Mesenteric fat pad (tissue), 1 donor: ENCODE results near the gene BOK. TPM values are rescaled to one million over a fixed set of nuclear protein-coding genes. Genes with fewer than 3 reads are reported as not detected.
"Not testable (repeated sequence)": the region's sequence is repeated elsewhere in the genome, so short reads cannot be mapped to it uniquely, and the experiment has no call there.

Experiments
- DNase-seq: peaks from one replicate; pipeline ENCODE4 v3.0.0-alpha.2; 2020; ENCODE audit warnings: low spot score
- total RNA-seq: library from RNA; stranded (reverse); fragmentation: NEBNext Ultra II Directional; extraction: Animal tissue kit (Norgen Biotek cat#: 25700); gene quantifications from one replicate; pipeline ENCODE4 v1.2.1, GENCODE V29; 2021
- donor health status: DM: yes; HTN: yes; CAD: no.

BOK gene
- total RNA-seq, 1 donor from 2014 or later: 115 TPM

DNA sequence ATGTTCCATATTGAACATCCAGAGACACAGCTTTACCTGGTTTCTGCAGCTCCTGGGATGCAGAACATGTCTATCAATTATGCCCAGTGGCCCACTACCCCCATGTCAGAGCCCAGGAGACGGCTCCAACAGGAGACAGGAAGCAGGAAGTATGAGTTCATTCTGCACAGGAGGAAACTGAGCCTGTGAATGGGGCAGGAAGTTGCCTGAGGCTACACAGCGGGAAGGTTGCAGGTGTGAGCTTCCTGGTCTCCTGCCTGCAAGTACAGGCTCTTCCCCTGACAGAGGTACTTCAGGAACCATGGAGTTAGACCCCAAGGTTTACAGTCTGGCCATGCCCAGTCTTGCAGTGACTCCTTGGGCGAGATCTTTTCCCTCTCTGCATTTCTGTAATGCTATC lies 2.8 kb upstream of the BOK start:
- no peak for DNase-seq

DNA sequence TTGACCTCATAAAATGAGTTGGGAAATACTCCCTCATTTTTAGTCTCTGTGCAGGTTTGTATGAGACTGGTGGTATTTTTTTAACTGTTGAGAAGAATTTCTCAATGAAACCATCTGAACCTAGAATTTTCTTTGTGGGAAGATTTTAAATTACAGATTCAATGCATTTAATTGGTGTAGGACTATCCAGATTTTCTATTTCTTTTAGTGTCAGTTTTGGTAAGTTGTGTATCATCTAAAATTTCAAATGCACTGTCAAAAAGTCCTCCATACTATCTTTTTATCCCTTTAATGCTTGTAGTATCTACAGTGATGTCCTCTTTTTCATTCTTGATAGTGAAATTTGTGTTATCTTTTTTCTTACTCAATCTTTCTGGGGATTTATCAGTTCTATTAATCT lies 1.8 kb upstream of the BOK start:
- DNase-seq: no peak

DNA sequence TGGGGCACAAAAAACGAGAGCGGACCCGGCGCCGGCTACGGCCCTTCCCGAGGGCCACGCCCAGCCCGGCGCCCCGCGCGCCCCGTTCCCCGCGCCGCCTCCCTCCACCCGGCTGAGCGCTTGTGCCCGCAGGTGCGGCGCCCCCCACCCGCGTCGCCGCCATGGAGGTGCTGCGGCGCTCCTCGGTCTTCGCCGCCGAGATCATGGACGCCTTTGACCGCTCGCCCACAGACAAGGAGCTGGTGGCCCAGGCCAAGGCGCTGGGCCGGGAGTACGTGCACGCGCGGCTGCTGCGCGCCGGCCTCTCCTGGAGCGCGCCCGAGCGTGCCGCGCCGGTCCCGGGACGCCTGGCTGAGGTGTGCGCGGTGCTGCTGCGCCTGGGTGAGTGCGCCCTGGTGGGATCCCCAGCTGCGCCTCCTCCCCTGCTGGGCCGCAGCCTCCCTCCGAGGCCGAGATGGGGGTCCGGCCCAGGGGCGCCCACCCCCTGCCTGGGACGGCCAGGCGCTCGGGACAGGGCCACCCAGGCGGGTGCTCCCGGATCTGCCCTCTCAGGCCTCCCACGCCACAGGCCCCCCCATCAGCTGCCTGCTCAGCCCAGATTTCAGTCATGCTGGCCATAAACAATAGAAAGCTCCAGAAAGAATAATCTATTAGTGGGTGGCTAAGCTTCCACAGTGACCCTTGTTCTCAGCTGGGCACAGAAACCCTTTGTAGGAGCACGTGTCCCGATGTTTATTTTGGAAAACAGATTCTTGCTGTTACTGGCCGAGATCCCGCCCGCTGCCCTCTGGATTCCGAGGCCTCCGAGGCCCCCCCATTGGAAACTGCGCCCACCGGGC lies 997 bp downstream of the BOK start:
- no peak for DNase-seq

DNA sequence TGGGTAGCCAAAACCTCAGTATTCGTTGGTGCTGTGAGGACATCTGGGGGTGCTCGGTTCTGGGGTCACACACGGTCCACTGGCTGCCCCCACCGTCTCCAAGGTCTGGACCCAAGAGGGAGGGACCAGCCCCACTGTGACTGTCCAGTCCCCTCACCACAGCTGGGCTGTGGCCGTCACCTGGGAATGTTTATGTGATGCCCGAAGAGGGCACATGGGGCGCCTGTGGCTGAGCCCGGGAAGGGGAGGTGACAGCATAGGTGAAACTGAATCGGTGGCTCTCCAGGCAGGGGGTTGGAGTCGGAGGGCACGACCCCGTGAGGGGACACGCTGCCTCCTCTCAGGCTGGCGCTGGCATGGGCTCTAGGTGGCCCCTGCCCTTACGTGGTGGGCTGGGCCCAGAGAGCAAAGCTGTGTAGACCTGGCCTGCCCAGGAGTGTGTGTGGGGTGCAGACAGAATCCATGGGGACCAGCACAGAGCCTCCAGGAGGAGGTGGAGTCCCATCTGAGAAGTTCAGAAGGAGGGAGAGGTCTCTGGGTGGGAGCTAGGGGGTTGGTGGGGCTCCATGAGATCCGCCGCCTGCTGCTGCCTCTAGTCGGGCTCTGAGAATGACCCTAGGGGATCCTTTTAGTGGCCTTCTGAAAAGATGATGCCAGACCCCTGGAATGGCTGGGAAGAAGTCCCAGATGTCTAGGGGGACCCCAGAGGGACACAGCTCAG lies 1.8 kb downstream of the BOK start:
- DNase-seq: no peak

DNA sequence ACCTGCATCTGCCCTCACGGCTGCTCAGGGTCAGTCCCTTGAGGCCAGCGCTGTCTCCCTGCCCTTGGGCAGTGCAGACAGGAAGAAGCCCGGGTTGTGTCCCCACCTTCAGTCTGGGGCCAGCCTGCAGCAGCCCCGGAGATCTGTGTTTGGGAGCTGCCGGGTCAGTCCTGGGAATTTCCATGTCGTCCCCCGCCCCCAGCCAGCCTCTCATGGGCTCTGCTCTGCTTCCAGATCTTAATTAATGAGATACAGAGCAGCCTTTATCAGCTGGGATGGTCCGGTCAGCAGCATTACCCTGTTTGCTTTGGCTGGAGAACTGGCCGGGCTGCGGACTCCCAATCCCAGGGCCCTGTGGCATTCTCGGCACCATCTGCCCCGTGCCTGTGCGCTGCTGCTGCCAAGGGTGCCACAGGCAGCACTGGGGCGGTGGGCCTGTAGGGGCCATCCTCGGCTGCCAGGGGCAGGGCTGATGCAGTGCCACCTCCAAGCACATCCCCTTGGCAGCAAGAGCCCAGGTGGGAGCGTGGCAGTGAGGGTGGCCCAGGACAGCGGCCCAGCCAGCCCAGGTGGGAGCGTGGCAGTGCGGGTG lies 2.4 kb downstream of the BOK start:
- no peak for DNase-seq

DNA sequence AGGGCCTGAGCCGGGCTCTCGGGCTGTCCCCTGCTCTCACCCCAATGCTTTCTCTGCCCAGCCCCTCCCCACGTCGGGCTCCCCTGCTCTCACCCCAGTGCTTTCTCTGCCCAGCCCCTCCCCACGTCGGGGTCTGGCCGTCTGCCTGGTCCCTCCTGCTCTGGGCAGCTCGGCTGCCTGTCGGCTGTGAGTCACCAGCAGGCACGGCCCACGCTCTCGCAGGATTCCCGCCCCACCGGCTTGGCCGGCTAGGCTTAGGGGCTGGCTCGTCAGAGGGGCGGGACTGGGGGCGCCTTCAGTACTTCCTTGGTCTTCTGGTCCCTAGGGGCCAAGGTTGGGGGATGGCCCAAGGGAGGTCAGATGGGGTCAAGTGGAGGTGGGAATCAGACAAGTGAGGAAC lies 3.3 kb downstream of the BOK start:
- no peak for DNase-seq

DNA sequence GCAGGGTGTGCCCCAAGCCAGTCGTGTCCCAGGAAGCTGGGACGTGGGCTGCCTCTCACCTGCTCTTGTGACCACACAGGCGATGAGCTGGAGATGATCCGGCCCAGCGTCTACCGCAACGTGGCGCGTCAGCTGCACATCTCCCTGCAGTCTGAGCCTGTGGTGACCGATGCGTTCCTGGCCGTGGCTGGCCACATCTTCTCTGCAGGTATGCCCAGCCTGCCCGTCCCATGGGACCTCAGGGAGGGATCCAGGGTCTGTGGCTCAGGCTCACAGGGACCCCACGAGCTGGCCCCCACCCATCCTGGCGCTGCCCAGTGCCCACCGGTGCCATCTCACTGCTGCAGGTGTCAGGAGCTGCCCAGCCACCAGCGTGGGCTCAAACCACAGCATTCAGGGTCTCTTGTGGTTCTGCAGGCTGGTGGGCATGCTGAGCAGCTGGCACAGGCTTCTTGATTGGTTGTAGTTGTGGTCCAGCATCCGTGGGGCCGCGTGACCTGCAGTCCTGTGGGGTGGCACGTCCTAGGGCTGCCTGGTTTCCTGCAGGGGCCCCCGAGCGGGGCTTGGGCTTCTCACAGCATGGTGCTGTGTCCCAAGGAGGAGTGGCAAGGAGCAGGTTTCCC lies 3.8 kb downstream of the BOK start:
- no peak for DNase-seq

DNA sequence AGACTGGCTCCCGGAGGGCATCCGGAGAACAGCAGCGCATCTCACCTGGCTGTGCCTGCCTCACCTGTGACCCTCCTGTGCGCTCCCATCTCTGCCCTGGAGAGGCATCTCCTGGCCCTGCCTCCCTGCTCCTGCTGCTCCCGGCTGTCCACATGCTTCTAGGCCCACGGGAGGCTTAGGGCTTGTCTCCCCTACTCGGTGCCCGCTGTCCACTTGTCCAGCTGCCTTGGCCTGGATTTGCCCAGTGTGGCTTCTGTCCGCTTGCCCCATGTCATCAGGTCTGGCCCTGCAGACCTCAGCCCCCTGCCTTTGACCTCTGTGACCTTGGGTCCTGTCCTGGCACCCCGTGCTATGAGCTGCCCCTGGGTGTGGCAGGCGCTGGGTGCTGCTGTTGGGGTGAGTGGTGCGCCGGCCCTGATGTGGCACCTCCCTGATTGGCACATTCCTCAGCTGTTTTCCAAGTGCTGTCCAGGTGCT lies 4.5 kb downstream of the BOK start:
- no peak for DNase-seq

DNA sequence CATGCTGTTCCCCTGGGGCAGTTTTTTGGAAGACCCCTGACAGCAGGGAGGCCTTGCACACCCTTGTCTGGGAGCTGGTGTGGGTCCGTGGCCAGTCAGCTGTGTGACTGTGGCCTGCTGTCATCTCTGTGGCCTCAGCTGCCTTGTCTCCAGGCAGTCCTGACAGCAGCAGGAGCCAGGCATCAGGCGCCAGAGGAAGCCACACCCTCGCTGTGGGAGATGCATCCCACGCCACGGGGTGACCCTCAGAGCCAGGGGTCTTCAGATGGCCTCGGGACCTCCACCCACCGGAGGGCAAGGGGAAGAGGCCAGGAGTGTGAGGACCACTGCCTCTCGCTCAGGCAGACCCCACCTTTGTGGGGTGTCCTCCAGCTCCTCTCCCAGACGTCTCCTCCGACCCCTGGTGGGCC lies 5.0 kb downstream of the BOK start:
- DNase-seq: no peak

DNA sequence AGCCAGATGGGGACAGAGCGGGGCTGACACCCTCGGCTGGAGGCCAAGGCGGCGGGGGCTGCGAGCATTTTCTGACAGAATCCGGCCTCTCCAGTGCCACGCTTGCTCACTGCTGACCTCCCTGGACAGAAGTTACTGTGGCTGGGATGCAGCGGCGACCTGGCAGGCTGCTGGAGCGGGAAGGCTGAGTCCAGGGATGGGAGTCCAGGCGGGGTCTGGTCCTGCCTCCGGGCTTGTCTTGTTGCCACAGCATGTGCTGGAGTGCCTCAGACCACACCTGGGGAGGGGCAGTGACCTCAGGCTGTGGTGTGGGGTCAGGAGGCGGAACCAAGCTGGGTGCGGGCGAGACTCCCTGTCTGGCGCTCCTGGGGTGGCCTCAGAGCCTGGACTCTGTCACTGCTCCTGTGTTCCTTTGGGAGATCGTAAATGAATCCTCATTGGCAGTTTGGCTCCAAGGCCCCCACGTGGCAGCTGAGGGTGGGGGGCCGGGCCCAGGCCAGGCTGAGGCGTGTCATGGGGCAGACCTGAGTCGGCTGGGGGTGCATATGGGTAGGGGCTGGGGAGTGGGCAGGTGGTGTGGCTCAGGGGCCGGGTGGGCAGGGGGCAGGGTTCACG lies 5.5 kb downstream of the BOK start:
- DNase-seq: no peak

DNA sequence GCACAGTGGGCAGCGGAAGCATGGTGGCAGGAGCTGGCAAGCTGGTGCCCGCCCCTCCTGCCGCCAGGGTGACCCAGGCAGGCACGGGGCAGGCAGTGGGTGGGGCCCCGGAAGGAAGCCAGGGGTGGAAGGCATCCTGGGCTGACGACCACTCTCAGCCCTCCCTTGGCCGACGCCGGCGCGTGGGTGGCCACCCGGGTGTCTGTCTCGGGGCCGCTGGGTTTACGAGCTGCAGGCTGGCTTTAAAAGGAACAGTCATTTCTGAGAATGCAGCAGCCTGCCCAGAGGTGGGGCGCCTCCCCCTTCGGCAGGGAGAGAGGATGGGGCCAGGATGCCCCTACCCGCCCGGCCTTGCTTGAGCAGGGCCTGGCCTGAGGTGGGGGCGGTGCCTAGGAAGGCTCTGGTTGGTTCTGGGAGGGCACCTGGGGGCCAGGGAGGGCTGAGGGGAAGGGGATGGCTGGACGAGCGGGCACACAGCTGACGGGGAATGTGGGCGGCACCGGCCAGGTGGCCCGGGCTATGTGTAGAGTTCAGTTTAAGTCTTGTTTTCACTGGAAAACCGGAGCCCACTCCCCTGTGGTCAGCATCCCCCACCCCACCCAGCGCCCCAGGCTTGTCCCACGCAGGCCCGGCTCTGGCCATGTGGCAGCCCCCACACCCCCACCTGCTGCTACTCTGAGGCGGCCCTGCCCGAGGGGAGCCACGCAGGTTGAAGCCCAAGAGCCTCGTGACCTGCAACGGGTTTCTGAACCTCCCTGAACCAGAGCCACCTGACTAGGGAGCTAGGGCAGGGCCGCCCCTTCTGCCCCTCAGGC lies 6.3 kb downstream of the BOK start:
- DNase-seq: no peak

DNA sequence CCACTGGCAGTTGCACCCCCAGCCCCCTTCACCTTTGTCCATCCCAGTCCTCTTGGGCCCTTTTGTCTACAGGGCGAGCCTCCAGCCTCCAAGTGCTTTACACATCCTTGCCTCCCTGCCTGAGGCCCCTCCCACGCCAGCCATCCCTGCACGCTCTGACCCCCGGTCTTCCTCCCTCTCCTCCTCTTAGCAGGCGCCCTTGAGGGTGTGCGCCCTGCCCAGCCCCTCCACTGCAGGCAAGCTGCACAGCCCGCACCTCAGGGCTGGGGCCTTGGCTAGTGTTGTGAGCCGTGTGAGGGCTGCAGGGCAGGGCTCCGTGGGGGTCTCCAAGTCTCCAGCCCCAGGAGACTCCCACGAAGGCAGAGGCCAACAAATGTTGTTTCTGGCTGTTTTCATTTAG lies 6.9 kb downstream of the BOK start:
- DNase-seq: no peak

DNA sequence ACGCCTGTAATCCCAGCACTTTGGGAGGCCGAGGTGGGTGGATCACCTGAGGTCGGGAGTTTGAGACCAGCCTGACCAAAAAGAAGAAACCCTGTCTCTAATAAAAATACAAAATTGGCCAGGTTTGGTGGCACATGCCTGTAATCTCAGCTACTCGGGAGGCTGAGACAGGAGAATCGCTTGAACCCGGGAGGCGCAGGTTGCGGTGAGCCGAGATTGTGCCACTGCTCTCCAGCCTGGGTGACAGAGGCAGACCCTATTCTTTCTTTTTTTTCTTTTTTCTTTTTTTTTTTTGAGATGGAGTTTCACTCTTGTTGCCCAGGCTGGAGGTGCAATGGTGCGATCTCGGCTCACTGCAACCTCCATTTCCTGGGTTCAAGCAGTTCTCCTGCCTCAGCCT lies 7.5 kb downstream of the BOK start:
- DNase-seq: not testable (repeated sequence)

DNA sequence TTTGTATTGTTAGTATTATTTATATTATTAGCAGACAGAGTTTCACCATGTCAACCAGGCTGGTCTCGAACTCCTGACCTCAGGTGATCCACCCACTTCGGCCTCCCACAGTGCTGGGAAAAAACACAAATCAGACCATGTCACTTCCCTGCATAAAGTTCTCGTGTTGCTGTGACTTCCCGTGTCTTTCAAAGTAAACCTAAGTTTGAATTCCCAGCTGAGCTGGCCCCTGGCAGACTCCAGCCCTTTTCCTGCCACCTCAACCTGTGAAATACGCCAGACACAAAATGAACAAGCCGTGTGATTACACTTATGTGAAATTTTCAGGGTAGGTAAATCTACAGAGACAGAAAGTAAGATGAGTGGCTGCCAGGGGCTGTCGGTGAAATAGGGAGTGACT lies 7.9 kb downstream of the BOK start:
- DNase-seq: no peak

DNA sequence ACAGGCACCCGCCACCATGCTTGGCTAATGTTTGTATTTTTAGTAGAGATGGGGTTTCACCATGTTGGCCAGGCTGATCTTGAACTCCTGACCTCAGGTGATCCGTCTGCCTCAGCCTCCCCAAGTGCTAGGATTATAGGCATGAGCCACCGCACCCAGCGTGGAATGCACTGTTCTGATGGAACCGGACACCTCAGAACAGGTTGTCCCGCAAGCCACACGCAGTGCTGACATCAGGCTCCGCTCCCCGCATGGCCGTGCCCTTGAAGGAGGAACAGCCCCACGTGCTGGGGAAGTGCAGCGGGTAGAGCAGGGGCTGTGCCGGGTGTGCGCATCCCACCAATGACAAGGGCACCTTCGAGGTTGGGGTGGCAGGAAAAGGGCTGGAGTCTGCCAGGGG lies 8.7 kb downstream of the BOK start:
- DNase-seq: not testable (repeated sequence)

DNA sequence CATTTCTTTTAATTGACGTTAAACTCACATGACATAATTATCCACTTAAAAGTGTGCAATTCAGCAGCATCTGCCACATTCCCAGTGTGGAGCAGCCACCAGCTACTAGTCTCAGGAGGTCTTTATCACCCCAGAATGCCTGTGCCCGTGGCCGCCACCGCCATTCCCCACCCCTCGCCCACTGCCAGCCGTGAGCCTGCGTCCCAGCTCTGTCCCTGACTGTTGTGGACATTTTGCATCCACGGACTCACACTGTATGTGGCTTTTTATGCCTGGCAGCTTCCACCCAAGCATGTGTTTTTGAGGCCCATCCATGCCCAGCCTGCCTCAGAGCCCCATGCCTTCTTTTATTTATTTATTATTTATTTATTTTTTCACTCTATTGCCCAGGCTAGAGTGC lies 9.2 kb downstream of the BOK start:
- DNase-seq: no peak

DNA sequence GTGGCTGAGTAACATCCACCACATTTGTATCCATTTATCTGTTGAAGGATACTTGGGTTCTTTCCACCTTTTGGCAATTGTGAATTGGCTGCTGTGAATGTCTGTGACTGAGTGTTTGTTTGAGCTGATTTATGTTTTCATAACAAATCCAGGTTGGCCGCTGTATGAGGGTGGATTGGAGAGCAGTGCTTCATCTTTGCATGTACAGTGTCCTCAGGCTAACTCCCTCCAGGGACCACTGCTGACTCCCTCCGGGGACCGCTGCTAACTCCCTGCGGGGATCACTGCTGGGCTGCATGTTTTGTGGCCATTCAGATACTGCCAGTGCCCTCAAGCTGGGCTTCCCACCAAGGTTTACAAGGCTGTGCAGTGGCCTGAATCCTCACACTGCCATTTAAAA lies 10.2 kb downstream of the BOK start:
- DNase-seq: no peak

DNA sequence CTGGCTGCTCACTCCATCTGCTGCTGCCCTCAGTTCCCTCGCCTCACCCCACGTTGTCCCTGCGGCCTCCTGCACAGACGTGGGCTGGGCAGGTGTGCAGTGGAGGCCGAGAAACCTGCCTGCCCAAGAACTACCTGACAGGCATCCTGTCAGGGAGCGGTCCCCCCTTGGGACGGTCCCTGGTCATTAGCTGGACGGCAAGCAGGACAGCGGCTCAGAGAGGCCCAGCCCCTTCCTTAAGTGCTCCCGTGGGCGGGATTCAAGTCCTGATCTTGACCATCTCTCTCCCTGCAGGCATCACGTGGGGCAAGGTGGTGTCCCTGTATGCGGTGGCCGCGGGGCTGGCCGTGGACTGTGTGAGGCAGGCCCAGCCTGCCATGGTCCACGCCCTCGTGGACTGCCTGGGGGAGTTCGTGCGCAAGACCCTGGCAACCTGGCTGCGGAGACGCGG lies 11.3 kb downstream of the BOK start:
- no peak for DNase-seq

DNA sequence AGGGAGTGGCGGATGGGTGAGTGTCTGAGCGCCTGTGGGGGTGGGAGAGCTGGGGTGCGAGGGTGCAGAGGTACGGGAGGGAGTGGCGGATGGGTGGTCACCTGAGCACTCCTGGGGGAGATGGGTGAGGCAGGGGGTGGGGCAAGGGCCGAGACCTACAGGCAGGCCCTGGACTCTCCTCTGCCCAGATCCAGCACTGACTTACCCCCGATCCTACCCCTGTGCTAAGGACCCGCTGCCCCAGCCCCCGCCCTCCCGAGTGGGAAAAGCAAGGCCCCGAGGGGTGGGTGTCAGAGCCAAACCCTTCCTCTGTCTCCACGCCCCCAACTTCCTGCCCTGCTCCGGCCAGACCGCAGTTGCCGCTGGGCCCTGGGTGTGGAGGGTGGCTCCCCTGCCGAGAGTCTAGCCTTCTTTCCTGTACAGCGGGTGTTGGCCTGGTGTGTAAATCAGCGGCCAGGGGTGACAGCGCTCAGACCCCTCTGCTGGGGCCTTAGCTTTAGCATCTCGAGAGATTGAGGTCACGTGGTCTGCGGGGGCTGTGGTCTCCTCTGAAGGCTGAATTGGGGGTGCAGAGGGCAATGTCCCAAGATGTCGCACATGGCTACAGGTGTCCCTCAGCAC lies 12.5 kb downstream of the BOK start:
- DNase-seq: no peak
